Effector CD8-positive, alpha-beta T cell (primary cell): ENCODE data around the gene TTLL12.
"Not testable (repeated sequence)": the region's sequence is repeated elsewhere in the genome, so short reads cannot be mapped to it uniquely, and the experiment has no call there.

ENCODE experiments used
- DNase-seq: peaks from one replicate; lab custom pipeline; 2025; lab: John Stamatoyannopoulos, UW

The TTLL12 gene

DNA sequence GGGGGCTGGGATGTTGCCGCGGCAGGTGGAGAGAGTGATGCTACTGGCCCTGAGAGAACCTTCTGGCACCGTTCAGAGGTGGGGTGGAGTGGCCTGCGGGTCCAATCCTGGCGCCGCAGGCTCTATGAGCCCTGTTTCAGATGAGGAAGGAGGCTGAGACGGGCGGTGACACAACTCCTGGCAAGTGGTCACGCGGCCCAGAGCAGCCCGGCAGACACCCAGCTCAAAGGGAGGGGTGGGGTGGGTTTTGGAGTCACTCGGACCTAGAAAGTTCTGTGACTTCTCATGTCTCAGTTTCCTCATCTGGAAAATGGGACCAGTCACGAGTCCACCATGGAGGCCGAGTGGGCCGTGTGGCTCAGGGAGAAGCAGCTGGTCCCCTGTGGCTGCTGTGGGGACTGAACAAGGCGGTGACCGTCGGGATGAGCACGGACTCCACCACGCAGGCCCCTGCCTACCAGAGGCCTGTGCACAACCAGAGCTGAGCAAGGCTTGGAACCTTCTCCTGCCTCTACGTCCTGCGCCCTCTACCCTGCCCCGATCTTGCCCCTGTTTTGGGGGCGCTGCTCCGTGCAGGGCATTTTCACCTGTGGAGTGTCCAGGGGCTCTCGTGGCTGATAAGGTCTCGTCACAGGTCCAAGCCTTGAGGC is 31.9 kb downstream of the TTLL12 start:
- DNase-seq, result no peak

DNA sequence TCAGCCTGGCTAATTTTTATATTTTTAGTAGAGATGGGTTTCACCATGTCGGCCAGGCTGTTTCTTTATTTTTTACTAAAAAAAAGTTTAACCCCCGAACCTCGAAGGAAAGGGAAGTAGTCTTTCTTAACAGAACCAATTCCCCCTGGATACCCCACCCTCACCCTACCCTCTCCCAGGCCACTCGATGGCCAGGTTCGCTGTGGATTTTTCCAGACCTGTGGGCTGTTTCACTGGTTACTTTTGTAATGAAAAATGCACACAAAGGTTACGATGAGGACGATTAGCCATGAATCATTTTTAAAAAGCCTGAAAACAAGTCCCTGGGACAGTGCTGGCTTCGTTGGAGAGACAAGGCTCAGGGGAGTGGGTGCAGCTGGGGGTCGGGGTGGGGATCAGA is 33.0 kb downstream of the TTLL12 start:
- no peak for DNase-seq

DNA sequence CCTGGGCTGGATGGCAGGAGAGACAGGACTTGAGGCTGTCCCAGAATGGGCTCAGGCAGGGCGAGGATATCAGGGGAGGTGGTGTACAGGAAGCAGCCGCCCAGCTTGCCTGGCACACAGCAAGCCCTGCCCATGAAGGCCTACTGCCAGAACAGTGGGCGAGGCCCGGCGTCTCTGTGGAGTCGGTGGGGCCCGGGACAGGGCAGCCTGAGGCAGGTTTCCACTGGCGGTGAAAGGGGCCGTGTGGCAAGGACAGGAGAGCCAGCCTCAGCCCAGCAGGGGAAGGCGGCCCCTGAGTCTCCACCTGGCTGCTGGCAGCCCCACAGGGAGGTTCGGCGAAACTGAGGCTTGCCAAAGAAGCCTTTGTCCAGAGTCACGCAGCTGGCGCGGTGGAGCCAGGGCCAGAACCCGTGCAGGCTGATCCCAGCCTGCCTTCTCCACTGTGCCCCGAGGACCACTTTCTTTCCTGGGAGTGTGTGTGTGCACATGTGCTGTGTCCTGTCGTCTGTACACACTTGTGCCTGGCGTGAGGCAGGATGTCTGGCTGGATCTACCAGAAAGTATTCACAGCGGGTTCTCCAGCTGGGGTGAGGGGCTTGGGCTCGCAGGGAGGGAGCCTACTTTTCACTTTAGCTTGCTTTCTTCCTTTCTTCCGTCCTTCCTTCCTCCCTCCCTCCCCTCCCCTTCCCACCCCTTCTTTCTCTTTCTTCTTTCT is 34.4 kb downstream of the TTLL12 start:
- peak; percentile 45 for DNase-seq

DNA sequence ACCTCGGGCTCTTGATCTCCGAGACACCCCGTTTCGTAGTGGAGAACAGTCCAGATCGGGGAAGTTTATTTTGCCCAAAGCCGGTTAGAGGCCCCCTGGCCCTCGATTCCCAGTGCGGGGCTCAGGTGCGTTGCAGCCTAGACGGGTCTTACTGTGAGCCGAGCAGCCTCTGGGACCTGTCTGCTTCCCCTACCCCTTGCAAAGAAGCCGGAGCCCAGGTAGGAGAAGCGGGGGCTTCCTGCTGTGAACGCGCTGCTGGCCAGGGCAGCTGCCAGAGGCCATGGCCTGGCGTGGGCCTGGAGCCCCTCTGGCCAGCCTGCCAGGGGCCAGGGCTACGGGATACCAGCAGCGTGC is 35.0 kb downstream of the TTLL12 start:
- no peak for DNase-seq

DNA sequence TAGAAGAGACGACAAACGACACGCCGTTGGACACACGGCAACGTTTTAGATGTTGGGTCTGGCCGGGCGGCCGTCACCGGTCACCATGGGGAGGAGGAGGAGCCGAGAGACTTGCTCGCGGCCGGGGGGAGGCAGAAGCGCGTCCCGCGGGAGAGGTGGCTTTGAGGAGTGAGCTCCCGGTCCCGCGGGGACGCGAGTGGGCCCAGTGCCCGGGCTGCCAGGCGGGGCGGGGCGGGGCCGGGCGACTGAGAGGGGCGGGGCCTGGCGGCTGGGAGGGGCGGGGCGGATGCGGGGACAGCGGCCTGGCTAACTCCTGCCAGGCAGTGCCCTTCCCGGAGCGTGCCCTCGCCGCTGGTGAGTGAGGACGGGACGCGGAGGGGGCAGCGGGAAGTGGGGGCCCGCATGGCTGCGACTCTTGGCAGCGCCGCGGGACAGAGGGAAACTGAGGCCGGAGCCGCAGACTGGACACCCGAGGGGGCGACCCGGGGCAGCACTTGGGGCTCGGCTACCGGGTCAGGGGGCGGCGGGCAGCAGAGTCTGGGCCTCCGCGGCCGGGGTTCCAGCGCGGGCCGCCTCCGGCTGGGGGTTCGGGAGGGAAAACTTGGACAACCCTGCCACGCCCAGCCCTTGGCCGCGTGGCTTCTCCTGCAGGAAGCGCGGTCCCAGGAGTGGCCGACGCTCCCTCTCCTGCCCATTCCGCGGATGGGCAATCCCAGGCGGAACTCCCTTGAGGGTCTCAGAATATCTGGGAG is 35.5 kb downstream of the TTLL12 start, which contains the start of gene TSPO:
Gene TSPO (plus strand): TSS at position 309 of the 752 bp plus-strand sequence. CDS start 7,680 bp downstream, outside the sequence.
- DNase-seq, result peak; percentile 58

DNA sequence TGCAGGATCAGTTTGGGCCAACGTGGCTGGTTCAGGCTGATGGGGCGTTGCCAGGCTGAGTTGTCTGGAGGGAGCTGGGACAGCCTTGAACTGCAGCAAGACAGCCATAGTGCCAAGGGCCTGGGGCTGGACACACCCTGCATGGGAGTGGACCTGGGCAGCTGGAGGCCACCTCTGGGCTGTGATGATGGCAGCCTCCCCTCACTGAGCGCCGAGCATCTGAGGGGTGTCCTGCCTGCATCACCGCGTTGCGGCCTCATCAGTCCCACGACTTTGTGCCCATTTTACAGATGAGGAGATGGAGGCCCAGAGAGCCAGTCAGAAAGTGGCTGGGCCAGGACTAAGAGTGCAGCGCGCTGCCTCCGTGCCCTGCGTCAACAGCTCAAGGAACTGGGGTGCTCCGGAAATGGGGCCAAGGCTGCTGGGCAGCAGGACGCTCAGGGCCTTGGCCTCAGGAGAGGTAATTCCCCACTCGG is 36.2 kb downstream of the TTLL12 start:
- DNase-seq, result no peak

DNA sequence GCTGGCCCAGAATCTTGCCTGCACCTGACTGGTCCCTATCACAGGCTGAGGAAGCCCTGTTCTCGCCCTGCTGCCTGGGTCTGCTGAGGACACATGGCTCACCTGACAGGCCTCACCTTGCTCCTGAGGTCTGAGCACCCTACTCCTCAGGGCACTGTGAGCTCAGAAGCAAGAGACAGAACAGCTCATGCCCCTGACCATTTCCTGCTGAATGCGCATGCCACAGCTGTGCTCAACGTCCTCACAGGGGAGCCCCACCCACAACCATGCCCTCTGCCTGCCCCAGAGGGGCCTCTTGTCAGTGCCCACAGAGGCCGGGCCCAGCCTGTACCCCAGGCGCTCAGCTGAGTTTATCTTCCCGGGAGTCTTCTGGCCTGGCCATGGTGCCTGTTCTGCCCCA is 38.4 kb downstream of the TTLL12 start:
- no peak for DNase-seq

DNA sequence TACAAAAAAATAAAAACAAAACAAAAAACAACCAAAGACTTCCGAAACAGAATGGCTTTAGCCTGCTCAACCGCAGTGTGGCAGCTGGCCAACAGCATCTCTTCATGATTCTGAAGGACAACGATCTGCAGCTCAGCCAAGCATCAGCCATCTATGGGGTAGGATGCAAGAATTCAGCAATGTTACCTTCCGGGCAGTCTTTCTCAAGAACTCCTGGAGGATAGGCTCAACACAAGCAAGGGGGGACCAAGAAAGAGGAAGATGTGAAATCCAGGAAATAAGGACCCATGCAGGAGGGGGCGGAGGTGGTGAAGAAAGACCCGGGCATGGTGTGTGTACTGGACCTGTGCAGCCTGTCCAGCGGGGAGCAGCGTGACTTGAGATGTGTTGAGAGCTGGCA is 39.1 kb downstream of the TTLL12 start:
- no peak for DNase-seq

DNA sequence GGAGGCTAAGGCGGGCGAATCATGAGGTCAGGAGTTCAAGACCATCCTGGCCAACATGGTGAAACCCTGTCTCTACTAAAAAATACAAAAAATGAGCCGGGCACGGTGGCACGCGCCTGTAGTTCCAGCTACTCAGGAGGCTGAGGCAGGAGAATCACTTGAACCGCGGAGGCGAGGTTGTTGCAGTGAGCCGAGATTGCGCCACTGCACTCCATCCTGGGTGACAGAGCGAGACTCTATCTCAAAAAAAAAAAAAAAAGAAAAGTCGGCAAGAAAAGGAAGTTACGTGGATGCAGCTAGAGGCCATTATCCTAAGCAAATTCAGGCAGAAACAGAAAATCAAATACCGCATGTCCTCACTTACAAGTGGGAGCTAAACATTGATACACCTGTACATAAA is 40.6 kb downstream of the TTLL12 start:
- not testable (repeated sequence) for DNase-seq

DNA sequence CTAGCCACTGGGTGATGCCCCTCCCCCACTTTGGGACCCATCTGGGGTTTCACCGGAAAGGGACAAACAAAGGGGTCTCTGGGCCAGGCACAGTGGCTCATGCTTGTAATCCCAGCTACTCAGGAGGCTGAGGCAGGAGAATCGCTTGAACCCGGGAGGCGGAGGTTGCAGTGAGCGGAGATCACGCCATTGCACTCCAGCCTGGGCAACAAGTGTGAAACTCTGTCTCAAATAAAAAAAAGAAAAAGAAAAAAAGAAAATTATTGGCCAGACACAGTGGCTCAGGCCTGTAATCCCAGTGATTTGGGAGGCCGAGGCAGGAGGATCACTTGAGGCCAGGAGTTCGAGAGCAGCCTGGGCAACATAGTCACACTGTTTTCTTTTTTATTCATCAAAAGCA is 41.6 kb downstream of the TTLL12 start:
- not testable (repeated sequence) for DNase-seq

DNA sequence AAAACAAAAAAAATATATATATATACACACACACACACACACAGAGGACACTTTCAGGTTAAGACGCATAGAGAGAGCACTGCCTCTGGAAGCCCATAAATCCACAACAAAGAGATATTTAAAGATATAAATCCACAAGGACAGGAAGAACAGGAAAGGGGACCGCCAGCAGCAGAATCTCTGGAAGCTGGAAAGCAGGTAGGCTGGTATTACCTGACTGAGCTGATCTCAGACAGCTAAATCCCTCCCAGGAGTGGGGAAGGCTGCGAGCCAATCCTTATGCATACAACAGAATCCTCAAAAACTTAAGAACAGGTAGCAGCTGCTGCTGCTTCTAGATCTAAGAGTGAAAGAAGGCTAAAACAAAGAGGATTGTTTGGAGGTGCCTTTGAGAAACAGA is 42.0 kb downstream of the TTLL12 start:
- DNase-seq, result no peak

DNA sequence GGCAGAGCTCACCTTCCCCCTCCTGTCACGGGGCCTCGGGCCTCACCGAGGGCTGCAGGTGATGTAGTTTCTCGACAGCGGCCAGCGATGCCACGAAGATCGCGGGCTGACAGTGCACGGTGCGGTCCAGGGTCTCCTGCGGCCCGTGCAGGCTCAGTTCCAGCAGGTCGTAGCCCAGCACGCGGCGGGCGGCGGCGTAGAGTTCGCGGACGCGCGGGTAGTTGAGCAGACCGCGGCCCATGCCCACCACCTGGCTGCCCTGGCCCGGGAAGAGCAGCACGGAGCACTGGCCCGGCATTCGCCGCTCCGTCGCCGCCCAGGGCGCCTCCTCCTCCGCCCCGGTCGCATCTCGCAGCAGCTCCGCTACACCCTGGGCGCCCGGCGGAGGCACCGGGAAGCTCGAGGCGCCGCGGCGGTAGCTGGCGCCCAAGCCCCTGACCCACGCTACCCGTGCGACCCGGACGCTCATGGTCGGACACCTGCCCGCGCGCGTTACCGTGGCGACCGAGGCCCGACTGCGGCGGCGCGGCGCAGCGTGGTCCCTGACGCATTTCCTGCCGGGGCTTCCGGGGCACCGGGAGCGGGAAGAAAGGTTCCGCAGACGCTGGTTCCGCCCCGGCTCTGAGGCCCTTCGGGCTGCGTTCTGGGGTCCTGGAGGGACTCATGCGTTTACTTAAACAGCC is 43.9 kb downstream of the TTLL12 start, which contains the start of gene MCAT:
Gene MCAT (minus strand): TSS at position 519 of the 683 bp plus-strand sequence. CDS start 50 bp downstream, at position 469.
- DNase-seq, result peak; percentile 65

DNA sequence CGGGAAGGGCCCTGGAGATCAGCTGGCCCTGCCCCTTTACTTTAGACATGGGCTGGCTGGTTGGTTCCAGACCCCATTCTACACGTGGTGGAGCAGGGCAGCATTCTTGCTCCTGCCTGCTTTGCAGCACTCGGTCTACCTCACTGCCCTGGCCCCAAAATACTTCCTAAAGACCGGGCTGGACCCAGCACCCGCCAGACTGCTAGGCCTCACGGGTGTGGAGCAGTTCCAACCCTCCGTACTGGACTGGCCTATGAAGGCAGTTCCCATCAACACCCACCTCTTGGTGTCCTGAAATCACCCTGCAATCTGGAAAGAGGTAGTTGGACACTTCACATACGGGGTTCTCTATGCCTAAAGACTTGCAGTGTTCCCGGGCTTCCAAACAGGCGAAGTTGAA is 50.1 kb downstream of the TTLL12 start:
- no peak for DNase-seq

DNA sequence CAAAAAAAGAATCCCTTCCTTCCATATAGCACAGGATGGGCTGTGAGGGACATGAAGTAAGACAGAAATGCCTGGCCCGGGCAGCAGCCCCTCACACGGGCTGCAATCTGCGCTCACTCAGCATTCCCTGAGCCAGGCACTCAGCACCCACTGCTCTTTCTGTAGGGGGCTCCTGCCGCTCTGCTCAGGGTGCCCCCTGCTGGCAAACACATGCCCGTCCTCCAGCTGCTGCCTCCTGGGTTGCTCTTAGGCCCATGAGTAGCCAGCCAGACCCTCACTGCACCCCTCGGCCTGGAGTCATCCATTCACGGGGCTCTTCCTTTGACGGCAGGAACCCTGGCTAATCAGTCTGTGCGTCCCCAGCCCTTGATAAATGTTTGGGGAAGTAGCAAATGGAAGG is 50.7 kb downstream of the TTLL12 start:
- peak; percentile 24 for DNase-seq

DNA sequence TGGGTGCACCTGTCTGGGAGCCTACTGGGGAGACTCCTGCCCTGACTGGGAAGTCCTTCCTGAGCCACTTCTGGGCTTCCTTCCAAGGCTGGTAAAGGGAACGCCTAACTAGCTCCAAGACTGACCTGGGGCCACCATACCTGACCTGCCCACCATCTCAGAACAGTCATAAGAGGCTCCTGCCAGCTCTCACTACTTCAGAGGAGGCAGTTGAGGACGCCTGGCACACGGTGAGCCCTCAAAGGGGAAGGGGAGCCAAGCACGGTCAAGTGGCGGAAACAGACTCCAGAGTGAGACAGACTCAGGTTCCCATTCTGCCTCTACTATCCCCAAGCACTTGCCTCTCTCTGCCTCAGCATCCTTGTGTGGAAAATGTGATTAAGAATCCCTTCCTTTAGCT is 51.4 kb downstream of the TTLL12 start:
- DNase-seq, result no peak

DNA sequence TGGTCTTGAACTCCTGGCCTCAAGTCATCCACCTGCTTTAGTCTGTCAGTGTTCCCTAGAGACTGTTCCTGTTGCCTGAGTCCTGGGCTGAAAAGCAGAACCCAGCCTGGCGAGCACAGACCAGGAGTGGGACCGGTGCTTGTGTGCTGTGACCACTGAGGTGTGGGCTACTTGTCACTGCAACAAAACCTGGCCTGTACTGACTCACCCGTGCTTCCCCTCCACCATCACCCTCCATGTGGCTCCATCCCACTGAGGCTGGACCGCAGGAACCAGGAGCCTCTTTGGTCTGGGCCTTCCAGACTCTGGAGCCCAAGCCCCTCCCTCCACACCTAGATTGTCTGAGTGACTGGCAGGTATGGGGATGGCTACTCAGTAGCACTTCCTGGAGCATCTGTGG is 52.4 kb downstream of the TTLL12 start:
- DNase-seq, result no peak

DNA sequence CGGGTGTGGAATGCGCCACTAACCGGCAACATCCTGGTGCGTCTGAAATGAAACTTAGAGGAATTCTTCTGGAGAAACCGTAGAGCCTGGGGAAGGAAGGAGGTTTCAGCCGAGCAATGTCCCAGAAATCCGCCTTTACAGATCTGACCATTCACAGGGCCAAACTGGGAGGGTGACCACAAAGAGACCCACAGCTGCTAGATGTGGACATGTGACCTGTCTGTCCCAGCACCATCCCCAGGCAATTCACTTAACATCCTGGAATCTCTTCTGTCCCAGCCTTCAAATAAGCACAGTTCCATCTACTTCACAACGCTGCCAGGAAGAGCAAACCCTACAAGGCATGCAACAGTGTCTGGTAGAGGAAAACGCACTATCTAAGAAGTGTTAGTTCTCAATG is 53.5 kb downstream of the TTLL12 start:
- DNase-seq, result no peak

DNA sequence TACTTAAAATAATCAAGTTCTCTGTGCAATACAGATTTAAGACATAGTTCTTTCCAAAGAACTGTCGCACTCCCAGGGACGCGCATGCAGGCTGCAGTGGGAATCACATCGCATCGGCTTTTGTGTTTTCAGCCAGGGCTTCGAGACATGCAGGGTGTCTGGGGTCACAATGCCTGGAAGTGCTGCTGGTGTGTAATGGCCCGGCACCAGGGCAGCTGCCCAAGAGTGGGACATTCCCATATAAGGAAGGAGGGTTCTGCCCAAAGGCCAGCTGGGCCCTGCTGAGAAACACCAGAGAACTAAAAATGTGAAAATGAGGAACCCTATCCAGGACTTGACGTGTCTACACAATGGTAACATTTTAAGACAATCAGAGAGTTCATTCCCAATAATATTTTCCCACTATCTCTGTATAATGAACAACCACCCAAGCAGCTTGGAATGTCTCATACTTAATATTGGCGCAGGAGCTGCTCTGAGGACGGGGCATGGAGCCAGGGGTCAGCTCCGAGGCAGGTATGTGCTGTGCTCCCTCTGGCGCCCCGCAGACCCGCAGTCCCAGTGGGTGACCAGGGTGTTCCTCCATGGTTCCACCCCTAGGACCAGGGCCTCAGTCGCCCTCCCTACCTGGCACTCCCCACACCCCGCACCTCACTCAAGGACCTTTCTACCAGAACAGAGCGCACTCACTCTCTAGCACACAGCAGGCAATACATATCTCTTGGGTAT is 55.0 kb downstream of the TTLL12 start:
- no peak for DNase-seq

DNA sequence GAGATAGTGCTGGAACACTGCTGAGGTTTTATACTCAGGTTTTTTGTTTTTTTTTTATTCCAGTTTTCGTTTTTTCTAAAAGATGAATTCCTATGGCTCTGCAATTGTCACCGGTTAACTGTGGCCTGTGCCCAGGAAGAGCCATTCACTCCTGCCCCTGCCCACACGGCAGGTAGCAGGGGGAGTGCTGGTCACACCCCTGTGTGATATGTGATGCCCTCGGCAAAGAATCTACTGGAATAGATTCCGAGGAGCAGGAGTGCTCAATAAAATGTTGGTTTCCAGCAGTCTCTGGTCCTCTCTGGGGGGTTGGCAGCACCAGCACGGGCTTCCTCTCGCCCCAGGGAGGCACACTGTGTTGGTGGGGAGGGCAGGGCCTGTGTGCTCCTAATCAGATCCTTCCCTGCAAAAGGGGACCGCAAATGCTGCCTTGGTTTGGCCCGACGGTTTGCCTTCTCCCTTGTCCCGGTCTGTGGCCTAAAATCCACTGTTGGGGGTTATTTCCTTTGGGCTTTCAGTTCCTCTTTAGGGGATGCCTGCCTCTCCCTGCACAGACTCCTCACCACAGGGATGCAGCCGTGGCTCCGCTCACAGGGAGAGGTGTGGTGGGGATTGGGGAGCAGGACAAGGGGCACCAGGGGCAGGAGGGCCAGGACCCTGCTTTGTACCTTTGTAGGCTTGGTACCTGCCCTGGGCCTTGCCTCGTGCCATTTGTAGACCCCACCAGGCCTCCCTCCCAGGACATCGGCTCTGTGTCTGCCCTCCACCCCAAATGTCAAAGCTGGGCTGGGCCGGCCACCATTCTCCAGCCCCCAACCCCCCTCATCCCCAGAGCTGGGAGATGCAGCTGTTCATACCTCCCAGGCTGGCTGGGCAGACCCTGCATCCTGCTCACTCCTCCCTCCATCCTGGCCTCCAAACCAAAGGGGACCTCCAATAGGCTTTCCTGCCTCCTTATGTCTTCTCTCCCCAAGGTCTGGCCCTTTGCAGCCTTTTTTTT is 57.2 kb downstream of the TTLL12 start:
- no peak for DNase-seq

DNA sequence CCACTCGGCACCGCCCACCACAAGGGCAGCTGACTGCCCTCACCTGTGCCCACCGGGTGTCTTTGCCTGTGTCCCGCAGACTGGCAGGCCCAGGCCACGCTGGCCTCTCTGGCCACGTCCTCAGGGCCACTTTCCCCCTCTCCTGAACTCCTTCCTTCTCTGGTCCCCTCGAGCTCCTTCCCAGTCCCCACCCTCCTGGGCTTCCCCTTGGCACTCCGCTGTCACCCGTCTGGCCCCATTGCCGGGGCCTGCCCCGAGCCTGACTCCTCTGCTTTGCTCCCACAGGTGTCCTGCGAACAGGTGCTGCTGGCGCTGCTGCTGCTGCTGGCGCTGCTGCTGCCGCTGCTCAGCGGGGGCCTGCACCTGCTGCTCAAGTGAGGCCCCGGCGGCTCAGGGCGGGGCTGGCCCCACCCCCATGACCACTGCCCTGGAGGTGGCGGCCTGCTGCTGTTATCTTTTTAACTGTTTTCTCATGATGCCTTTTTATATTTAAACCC is 58.0 kb downstream of the TTLL12 start:
- DNase-seq, result no peak
